Small intestine (tissue), 7 donors: ENCODE data around the gene COPB2. TPM values are rescaled to one million over a fixed set of nuclear protein-coding genes. Genes with fewer than 3 reads are reported as not detected.

Experiments used
- DNase-seq, 2 donors: peaks; one replicate each; pipeline versions ENCODE4 v3.0.0 to v3.0.0-alpha.2; 2013
- FAIRE-seq: peaks from 2 replicates; lab custom pipeline; 2012; peaks lifted over from hg19 to GRCh38; lab: Jason Lieb, UNC
- H3K27ac ChIP-seq, 3 donors: one replicate each; pipeline ENCODE4 v1.5.1; 2013; ENCODE audit warnings: low read length in 2 of 3, mild to moderate bottlenecking in 2 of 3, control low read depth in 1 of 3, inconsistent platforms in 1 of 3, low read depth in 1 of 3, moderate library complexity in 1 of 3
- H3K27me3 ChIP-seq, 3 donors: one replicate each; pipeline ENCODE4 v1.6.1; 2013; ENCODE audit warnings: low read length in 3 of 3, inconsistent platforms in 1 of 3; ENCODE audit not compliant: control insufficient read depth in 3 of 3, insufficient read depth in 3 of 3
- H3K36me3 ChIP-seq, 3 donors: one replicate each; pipeline ENCODE4 v1.6.1; 2013; ENCODE audit warnings: low read length in 3 of 3, inconsistent platforms in 1 of 3, low read depth in 1 of 3, mild to moderate bottlenecking in 1 of 3, moderate library complexity in 1 of 3; ENCODE audit not compliant: control insufficient read depth in 3 of 3, insufficient read depth in 2 of 3
- H3K4me1 ChIP-seq, 3 donors: one replicate each; pipeline ENCODE4 v1.6.1; 2013; ENCODE audit warnings: low read length in 2 of 3, inconsistent platforms in 1 of 3, low read depth in 1 of 3, mild to moderate bottlenecking in 1 of 3, moderate library complexity in 1 of 3; ENCODE audit not compliant: control insufficient read depth in 3 of 3, insufficient read depth in 2 of 3
- H3K4me3 ChIP-seq, 3 donors: one replicate each; pipeline ENCODE4 v1.5.1; 2013; ENCODE audit warnings: low read length in 3 of 3, control low read depth in 1 of 3, inconsistent platforms in 1 of 3, low read depth in 1 of 3, mild to moderate bottlenecking in 1 of 3, moderate library complexity in 1 of 3
- H3K9me3 ChIP-seq, 2 donors: one replicate each; pipeline ENCODE4 v1.6.1; 2013; ENCODE audit warnings: low read depth in 1 of 2, low read length in 1 of 2; ENCODE audit not compliant: control insufficient read depth in 2 of 2, insufficient read depth in 1 of 2
- WGBS, 3 donors: extraction: QIAGEN DNeasy Blood & Tissue Kit; methylation state at CpG; one replicate each; pipeline ENCODE4 v1.1.7; 2013; 5-methylcytosine and 5-hydroxymethylcytosine counted together
- polyA plus RNA-seq, 4 donors: library from polyadenylated mRNA; stranded (reverse) in 3 of 4; unstranded in 1 of 4; fragments of 200-250 nt in 3 of 4; fragments of 120-200 nt in 1 of 4; gene quantifications; one replicate each; pipeline versions ENCODE4 v1.2.1 to v1.2.3, GENCODE V29; 2013
- donor health status: healthy with polysubstance abuse.
- donor health status: control.
- donor health status: control.
- donor health status: Bipolar disorder and iron deficiency.
- donor health status: healthy.

Gene COPB2
- polyA plus RNA-seq, 4 donors: 53.5 to 128 (median 67.5) TPM

DNA sequence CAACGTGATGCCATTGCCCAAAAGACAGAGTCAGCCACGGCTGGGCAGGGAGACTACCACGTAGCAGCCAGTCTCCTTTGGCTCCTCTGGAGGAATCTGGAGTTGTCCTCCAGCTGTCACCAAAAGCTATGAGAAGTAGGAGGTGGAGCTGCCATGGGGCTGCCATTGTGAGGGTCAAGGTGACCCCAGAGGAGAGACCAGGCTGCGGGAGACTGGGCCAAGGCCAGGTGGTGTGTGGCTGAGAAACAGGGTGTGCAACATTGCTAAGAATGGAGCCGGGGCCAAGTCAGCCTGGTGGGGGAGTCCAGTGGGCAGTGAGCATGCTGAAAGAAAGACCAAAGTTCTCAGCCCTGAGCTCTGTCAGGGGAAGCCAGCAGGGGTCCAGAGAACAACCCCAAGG lies 75.5 kb downstream of the COPB2 start:
- Histone ChIP-seq H3K4me3 (no peak overlapping the region), H3K27me3 (peaks cover 0 to 6% (median 3%) of the 10 kb centered on the region in 3 donors), H3K4me1 (no peaks in the 10 kb centered on the region), H3K9me3 (no peaks in the 10 kb centered on the region), H3K27ac (no peak overlapping the region), H3K36me3 (no peaks in the 10 kb centered on the region)
- DNase-seq (no peak), FAIRE-seq (no peak)
- WGBS, 3 donors: 74 to 85% (median 85%) methylated on average over 5 of the region's 5 CpGs

DNA sequence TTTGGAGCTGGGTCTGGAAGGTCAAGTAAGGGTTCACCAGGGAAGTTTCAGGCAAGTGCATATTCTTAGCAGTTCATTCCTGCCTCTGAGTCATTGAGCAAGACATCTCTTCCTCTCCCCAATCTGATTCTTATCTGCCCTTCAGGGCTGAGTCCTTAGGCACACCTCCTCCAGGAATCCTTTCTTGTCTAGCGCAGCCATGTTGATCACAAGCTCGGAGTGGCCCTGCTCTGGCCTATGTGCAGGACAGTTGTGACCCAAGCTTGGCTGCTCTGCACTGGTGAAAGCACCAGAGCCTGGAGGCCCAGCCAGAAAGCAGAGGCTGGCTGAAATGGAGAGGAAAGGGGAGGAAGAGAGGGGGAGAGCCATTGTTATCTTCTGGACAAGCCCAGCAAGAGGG lies 76.5 kb downstream of the COPB2 start:
- Histone ChIP-seq H3K9me3 (no peaks in the 10 kb centered on the region), H3K27ac (no peak overlapping the region), H3K36me3 (no peaks in the 10 kb centered on the region), H3K4me1 (no peaks in the 10 kb centered on the region), H3K4me3 (no peak overlapping the region), H3K27me3 (peaks cover 0 to 6% (median 0%) of the 10 kb centered on the region in 3 donors)
- 65 to 89% (median 86%) methylated on average over 2 of the region's 2 CpGs for WGBS, 3 donors
- no peak for FAIRE-seq
- DNase-seq: peak in 1 of 2 donors; percentile 78

DNA sequence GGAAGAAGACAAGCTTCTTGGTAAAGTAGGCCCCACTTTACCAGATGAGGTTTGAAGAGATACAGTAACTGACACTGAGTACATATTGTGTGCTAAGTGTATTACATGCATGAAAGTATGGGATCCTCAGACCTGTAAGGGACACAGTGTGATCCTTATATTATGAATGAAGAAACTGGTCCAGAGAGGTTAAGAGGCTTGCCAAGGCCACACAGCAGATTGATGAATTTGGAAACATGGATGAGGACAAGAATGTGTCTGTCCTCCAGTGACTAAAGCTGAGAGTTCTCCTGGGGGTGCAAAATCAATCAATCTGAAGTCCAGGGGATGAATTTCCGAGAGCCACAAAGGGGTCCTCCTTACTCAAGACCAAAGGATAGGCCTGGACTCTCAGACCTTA lies 77.0 kb downstream of the COPB2 start:
- 89 to 100% (median 91%) methylated on average over 1 of the region's 1 CpG for WGBS, 3 donors
- Histone ChIP-seq H3K4me1 (no peaks in the 10 kb centered on the region), H3K36me3 (no peaks in the 10 kb centered on the region), H3K9me3 (no peaks in the 10 kb centered on the region), H3K27ac (no peak overlapping the region), H3K4me3 (no peak overlapping the region), H3K27me3 (peaks cover 0 to 6% (median 0%) of the 10 kb centered on the region in 3 donors)
- FAIRE-seq (no peak), DNase-seq (no peak)

DNA sequence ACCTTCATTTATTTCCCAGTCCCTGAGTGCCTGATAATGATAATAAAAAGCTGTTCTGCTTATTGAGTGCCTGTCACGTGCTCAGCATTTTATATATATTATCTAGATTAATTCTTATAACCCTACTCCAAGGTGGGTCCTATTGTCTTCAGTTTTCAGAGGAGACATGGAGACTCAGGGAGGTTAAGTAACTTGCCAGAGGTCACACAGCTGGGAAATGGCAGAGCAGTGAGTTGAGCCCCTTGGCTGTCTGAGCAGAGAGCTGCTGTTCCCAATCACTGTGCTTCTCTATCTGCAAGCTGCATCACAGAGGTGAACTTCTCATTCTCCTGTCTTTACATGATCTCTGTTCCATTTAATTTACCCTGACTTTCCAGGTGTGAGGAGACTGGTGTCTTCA lies 77.9 kb downstream of the COPB2 start:
- Histone ChIP-seq H3K36me3 (no peaks in the 10 kb centered on the region), H3K27ac (no peak overlapping the region), H3K4me1 (no peaks in the 10 kb centered on the region), H3K4me3 (no peak overlapping the region), H3K27me3 (peaks cover 0 to 6% (median 0%) of the 10 kb centered on the region in 3 donors), H3K9me3 (no peaks in the 10 kb centered on the region)
- 46 to 52% (median 48%) methylated on average over 1 of the region's 1 CpG for WGBS, 3 donors
- FAIRE-seq (no peak), DNase-seq (no peak)

DNA sequence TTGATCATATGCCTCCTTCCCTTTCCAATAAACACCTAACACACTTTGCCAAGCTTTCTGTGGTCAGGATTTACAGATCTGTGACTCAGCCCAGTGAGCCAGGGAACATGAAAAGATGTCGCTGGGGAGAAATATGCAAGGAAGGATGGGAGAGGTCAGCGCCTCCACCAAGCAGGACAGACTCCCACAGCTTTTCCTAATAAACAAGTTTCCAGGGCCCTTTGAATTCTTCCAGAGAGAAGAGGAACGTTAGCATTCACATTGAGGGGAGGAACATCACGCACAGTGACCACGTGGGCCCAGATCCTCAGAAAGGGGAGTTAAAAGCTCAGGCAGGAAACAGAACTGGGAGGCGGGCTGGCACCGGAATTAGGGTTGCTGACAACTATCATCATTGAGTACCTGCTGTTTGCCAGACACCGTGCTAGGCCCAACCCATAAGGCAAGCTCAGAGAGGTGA lies 78.9 kb downstream of the COPB2 start:
- DNase-seq (no peak), FAIRE-seq (no peak)
- Histone ChIP-seq H3K27me3 (peaks cover 0 to 6% (median 0%) of the 10 kb centered on the region in 3 donors), H3K36me3 (no peaks in the 10 kb centered on the region), H3K4me3 (no peak overlapping the region), H3K27ac (no peak overlapping the region), H3K4me1 (no peaks in the 10 kb centered on the region), H3K9me3 (no peaks in the 10 kb centered on the region)
- 76 to 91% (median 82%) methylated on average over 8 of the region's 8 CpGs for WGBS, 3 donors

DNA sequence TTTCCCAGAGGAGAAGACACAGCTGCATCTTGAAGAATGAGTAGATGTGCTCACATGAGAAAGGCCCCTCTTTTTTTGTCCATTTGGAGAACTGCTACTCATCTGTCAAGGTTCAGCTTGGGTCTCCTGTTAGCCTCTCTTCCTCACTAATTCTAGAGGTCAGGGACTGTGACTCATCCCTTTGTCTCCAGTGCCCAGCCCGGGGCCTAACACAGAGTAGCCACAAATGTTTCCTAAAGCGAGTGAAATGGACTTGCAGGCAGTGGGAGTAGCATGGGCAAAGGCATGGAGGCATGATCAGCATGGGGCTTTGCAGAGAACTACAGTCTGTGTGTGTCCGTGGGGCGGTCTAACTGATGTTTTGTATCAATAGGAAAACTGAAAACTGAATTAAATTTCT lies 79.6 kb downstream of the COPB2 start:
- 78 to 82% (median 79%) methylated on average over 4 of the region's 4 CpGs for WGBS, 3 donors
- FAIRE-seq: no peak

DNA sequence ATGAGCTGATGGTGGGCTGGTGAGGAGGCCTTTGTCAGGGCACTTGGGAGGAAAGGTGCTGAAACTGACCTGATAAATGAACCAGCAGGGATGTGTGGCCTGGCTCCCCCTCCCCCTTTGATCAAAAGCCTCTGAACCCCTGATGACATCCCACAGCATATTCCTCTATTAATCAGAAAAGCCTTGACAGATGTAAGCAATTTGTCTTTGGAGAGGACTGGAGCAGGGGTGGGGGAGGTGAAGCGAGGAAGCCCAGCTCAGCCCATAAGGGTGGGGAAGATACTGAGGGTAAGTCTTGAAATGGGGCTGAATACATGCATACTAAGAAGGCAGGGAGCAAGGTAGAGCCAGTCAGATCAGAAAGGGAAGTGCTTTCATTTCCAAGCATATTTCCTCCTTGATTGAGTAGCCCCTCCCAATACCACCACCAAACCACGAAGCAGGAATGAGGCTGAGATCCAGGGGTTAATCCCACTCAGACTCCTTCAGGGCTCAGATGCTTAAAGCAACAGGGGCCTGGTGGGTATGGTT lies 80.3 kb downstream of the COPB2 start:
- H3K27me3 ChIP-seq: peaks cover 0 to 5% (median 0%) of the 10 kb centered on the region in 3 donors
- 48 to 56% (median 50%) methylated on average over 2 of the region's 2 CpGs for WGBS, 3 donors
- H3K36me3 ChIP-seq: no peaks in the 10 kb centered on the region
- no peaks in the 10 kb centered on the region for H3K9me3 ChIP-seq
- FAIRE-seq: no peak
- no peak for DNase-seq
- H3K4me1 ChIP-seq: no peaks in the 10 kb centered on the region
- no peak overlapping the region for H3K27ac ChIP-seq
- no peak overlapping the region for H3K4me3 ChIP-seq

More for the DNA sequence above, 79.6 kb downstream of the COPB2 start:
- H3K9me3 ChIP-seq: no peaks in the 10 kb centered on the region
- no peaks in the 10 kb centered on the region for H3K36me3 ChIP-seq
- no peak overlapping the region for H3K27ac ChIP-seq
- no peaks in the 10 kb centered on the region for H3K4me1 ChIP-seq
- no peak for DNase-seq
- no peak overlapping the region for H3K4me3 ChIP-seq
- peaks cover 0 to 6% (median 0%) of the 10 kb centered on the region in 3 donors for H3K27me3 ChIP-seq

DNA sequence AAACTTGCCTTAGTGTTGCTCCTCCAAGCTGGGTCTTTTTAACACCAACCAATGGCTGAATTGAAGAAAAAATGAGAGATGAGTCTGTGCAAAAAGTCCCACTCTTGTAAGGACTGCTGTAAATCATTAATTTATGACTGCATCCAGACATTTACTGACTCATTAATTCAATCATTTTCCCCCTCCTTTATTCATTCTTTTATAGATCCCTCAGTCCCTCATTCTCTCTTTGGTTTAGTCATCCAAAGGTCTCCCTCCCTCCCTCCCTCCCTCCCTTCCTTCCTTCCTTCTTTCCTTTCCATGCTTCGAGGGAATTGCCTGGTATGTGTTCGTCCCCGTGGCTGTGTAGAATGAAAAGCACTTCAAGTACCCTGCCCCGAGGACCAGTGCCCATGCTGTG lies 80.9 kb downstream of the COPB2 start:
- no peak for DNase-seq
- Histone ChIP-seq H3K36me3 (no peaks in the 10 kb centered on the region), H3K27me3 (no peaks in the 10 kb centered on the region), H3K4me1 (no peaks in the 10 kb centered on the region), H3K9me3 (no peaks in the 10 kb centered on the region), H3K27ac (no peak overlapping the region), H3K4me3 (no peak overlapping the region)
- WGBS, 3 donors: 60 to 80% (median 72%) methylated on average over 4 of the region's 4 CpGs
- FAIRE-seq: no peak
